NB4 (cell line): Measurements from ENCODE around the gene ITPRID1.

Experiments used
- MYC ChIP-seq: IDR thresholded peaks from 2 replicates; pipeline ENCODE4 v1.6.1; 2011; ENCODE audit warnings: low read depth, low read length
- TF ChIP-seq, protein P1 (sequence below): IDR thresholded peaks from one replicate; pipeline ENCODE4 v1.5.1; 2012; ENCODE audit warnings: low read depth, low read length
- TF ChIP-seq, protein P2 (sequence below): IDR thresholded peaks from 2 replicates; pipeline ENCODE4 v1.6.1; 2011; ENCODE audit warnings: low read depth, low read length

DNA sequence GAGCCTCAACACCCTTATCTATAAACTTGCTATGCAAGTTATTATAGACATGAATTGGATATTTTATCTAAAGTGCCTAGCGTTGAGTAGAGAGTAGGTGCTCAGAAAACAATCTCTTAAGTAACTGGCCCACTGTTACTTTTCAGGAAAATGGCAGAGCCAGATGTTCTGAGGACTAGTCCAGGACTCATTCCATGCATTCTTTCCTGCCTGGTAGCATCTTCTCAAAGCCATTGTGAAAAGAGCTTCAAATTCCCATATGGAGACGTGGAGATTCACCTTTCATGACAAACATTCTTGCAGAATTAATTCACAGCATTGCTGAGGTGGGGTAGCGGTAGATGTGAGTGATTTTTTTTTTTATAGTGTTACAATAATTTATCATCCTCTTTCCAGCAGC, 35.9 kb upstream of the ITPRID1 start:
- TF ChIP-seq, protein P1, sequence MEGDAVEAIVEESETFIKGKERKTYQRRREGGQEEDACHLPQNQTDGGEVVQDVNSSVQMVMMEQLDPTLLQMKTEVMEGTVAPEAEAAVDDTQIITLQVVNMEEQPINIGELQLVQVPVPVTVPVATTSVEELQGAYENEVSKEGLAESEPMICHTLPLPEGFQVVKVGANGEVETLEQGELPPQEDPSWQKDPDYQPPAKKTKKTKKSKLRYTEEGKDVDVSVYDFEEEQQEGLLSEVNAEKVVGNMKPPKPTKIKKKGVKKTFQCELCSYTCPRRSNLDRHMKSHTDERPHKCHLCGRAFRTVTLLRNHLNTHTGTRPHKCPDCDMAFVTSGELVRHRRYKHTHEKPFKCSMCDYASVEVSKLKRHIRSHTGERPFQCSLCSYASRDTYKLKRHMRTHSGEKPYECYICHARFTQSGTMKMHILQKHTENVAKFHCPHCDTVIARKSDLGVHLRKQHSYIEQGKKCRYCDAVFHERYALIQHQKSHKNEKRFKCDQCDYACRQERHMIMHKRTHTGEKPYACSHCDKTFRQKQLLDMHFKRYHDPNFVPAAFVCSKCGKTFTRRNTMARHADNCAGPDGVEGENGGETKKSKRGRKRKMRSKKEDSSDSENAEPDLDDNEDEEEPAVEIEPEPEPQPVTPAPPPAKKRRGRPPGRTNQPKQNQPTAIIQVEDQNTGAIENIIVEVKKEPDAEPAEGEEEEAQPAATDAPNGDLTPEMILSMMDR = no peak
- TF ChIP-seq, protein P2, sequence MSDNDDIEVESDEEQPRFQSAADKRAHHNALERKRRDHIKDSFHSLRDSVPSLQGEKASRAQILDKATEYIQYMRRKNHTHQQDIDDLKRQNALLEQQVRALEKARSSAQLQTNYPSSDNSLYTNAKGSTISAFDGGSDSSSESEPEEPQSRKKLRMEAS = no peak
- TF ChIP-seq MYC = no peak
